SKM-1 (cell line): ENCODE measurements around the gene PTPRJ.
"Not testable (repeated sequence)": the region's sequence is repeated elsewhere in the genome, so short reads cannot be mapped to it uniquely, and the experiment has no call there.

ENCODE experiments used
- DNase-seq: peaks from one replicate; lab custom pipeline; 2025; ENCODE audit not compliant: unreplicated experiment; lab: John Stamatoyannopoulos, UW

Gene PTPRJ

GRCh38 chr11:48108231-48109045 is 128.1 kb downstream of the PTPRJ start:
- no peak for DNase-seq

- peak; percentile 10 for DNase-seq
These were observed 128.8 kb downstream of the PTPRJ start for GRCh38 chr11:48109046-48109666.

GRCh38 chr11:48110509-48110766 is 130.1 kb downstream of the PTPRJ start:
- no peak for DNase-seq

GRCh38 chr11:48111891-48112290 is 131.5 kb downstream of the PTPRJ start:
- no peak for DNase-seq

GRCh38 chr11:48114740-48115139 is 134.4 kb downstream of the PTPRJ start:
- DNase-seq: no peak

- DNase-seq: peak; percentile 13
These were observed 136.3 kb downstream of the PTPRJ start for GRCh38 chr11:48116437-48117228.

GRCh38 chr11:48122246-48122645 is 141.9 kb downstream of the PTPRJ start:
- no peak for DNase-seq

- no peak for DNase-seq
These were observed 142.3 kb downstream of the PTPRJ start for GRCh38 chr11:48122656-48123055.

GRCh38 chr11:48123254-48123875 is 143.0 kb downstream of the PTPRJ start:
- no peak for DNase-seq

GRCh38 chr11:48123934-48124755 is 143.8 kb downstream of the PTPRJ start:
- no peak for DNase-seq

- DNase-seq: no peak
These were observed 144.5 kb downstream of the PTPRJ start for GRCh38 chr11:48124880-48125279.

GRCh38 chr11:48125866-48126265 is 145.5 kb downstream of the PTPRJ start:
- DNase-seq: no peak

GRCh38 chr11:48127521-48128183 is 147.3 kb downstream of the PTPRJ start:
- DNase-seq: no peak

GRCh38 chr11:48129697-48130395 is 149.5 kb downstream of the PTPRJ start:
- DNase-seq: no peak

- DNase-seq: no peak
These were observed 154.0 kb downstream of the PTPRJ start for GRCh38 chr11:48134221-48134922.

GRCh38 chr11:48138222-48138621 is 157.9 kb downstream of the PTPRJ start:
- DNase-seq: no peak

GRCh38 chr11:48139896-48140295 is 159.5 kb downstream of the PTPRJ start:
- DNase-seq: not testable (repeated sequence)

- no peak for DNase-seq
These were observed 161.2 kb downstream of the PTPRJ start for GRCh38 chr11:48141475-48142122.
